Loucy (cell line): ENCODE results near the gene KRTAP4-7.
"Not testable (repeated sequence)": the region's sequence is repeated elsewhere in the genome, so short reads cannot be mapped to it uniquely, and the experiment has no call there.

Experiments
- CTCF ChIP-seq: fragments of 200-600 bp; sonication (generic); conservative IDR thresholded peaks from 2 replicates; pipeline ENCODE4 v1.5.1; 2014; ENCODE audit warnings: mild to moderate bottlenecking, antibody characterized with exemption, low read length
- EZH2phosphoT487 ChIP-seq: fragments of 200-600 bp; IDR thresholded peaks from 2 replicates; pipeline ENCODE4 v1.6.1; 2018; ENCODE audit warnings: antibody characterized with exemption, mild to moderate bottlenecking, moderate library complexity, borderline replicate concordance

- not testable (repeated sequence) for TF ChIP-seq CTCF, EZH2phosphoT487
Observed at GRCh38 chr17:41104386-41105038, 20.6 kb downstream of the KRTAP4-7 start.
